Psoas muscle (tissue), 8 donors: ENCODE measurements around the gene C2orf72. TPM values are rescaled to one million over a fixed set of nuclear protein-coding genes. Genes with fewer than 3 reads are reported as not detected.

Experiments used
- ATAC-seq, 4 donors: fragments of 200-7000 bp; cut with Tn5 transposase; one replicate each; pipeline ENCODE4 v1.9.1; 2020; ENCODE audit warnings: moderate library complexity in 3 of 4, mild to moderate bottlenecking in 2 of 4
- DNase-seq, 2 donors: peaks; one replicate each; pipeline ENCODE4 v3.0.0-alpha.2; 2020
- H3K27ac ChIP-seq: fragments of 200-600 bp; one replicate; pipeline ENCODE4 v1.8.0; 2022
- H3K27me3 ChIP-seq, 3 donors: fragments of 200-600 bp in 1 of 3; one replicate each; pipeline versions ENCODE4 v1.6.1 to v1.8.0; 2013 to 2022; ENCODE audit warnings: low read length in 2 of 3, mild to moderate bottlenecking in 2 of 3, moderate library complexity in 1 of 3; ENCODE audit not compliant: insufficient read depth in 3 of 3
- H3K36me3 ChIP-seq, 2 donors: fragments of 200-600 bp in 1 of 2; one replicate each; pipeline versions ENCODE4 v1.6.1 to v1.8.0; 2013 to 2022; ENCODE audit warnings: low read depth in 1 of 2, mild to moderate bottlenecking in 1 of 2, moderate library complexity in 1 of 2; ENCODE audit not compliant: insufficient read depth in 1 of 2
- H3K4me1 ChIP-seq: fragments of 200-600 bp; one replicate; pipeline ENCODE4 v1.8.0; 2022
- H3K4me3 ChIP-seq: fragments of 200-600 bp; one replicate; pipeline ENCODE4 v1.8.0; 2022; ENCODE audit warnings: mild to moderate bottlenecking
- H3K9me3 ChIP-seq: fragments of 200-600 bp; one replicate; pipeline ENCODE4 v1.8.0; 2022
- CTCF ChIP-seq: fragments of 200-600 bp; IDR thresholded peaks from one replicate; pipeline ENCODE4 v1.8.0; 2022; ENCODE audit warnings: antibody characterized with exemption
- WGBS, 3 donors: extraction: QIAGEN DNeasy Blood & Tissue Kit; methylation state at CpG; one replicate each; pipeline versions ENCODE4 v1.1.6 to v1.1.7; 2013; 5-methylcytosine and 5-hydroxymethylcytosine counted together
- intact Hi-C, 2 donors: fragments of 100-400 bp; cut with DNase I; formaldehyde crosslinking; loops; one replicate each; pipeline versions ENCODE4 v1.11.0 to v1.14.2; 2022
- polyA plus RNA-seq, 3 donors: library from polyadenylated mRNA; stranded (reverse); fragments of 200-250 nt; gene quantifications; one replicate each; pipeline ENCODE4 v1.2.3, GENCODE V29; 2013
- total RNA-seq, 4 donors: library from RNA; stranded (reverse); fragmentation: NEBNext Ultra II Directional in 2 of 4; extraction: Animal tissue kit (Norgen Biotek cat#: 25700) in 2 of 4; gene quantifications; one replicate each; pipeline versions ENCODE4 v1.2.1 to v1.2.4, GENCODE V29; 2021 to 2023
- donor health status: healthy with polysubstance abuse.
- donor health status: DM: no; HTN: no; CAD: no; lungs with moderate emphysema.
- donor health status: Bipolar disorder and iron deficiency.
- donor health status: healthy.
- donor health status: DM: yes; HTN: yes; CAD: no.
- donor health status: DM: no; HTN: no; CAD: no.
- donor health status: DM: no; HTN: no; CAD: no.
- donor health status: DM: yes; HTN: yes; CAD: no.

Gene C2orf72
- total and polyA plus RNA-seq, 7 donors: 0.03 to 0.12 (median 0.05) TPM; not detected in 4

- Histone ChIP-seq H3K4me3 (no peak overlapping the region), H3K27me3 (peaks cover 0 to 16% (median 5%) of the 10 kb centered on the region in 3 donors), H3K9me3 (no peaks in the 10 kb centered on the region), H3K4me1 (no peaks in the 10 kb centered on the region), H3K27ac (no peak overlapping the region), H3K36me3 (no peaks in the 10 kb centered on the region)
- no peak for DNase-seq
- intact Hi-C loops: no loop called here
- no peak for TF ChIP-seq CTCF
- no peak for ATAC-seq
- 41 to 55% (median 52%) methylated on average over 2 of the region's 2 CpGs for WGBS, 3 donors
Measured at GRCh38 chr2:231011526-231011925, 25.8 kb upstream of the C2orf72 start.

- no peaks in the 10 kb centered on the region for H3K9me3 ChIP-seq
- no peaks in the 10 kb centered on the region for H3K36me3 ChIP-seq
- peaks cover 0 to 19% (median 5%) of the 10 kb centered on the region in 3 donors for H3K27me3 ChIP-seq
Measured at GRCh38 chr2:231012463-231012862, 24.9 kb upstream of the C2orf72 start.

GRCh38 chr2:231013820-231014219 is 23.5 kb upstream of the C2orf72 start:
- intact Hi-C loops: no loop called here
- peaks cover 0 to 14% (median 5%) of the 10 kb centered on the region in 3 donors for H3K27me3 ChIP-seq
- H3K9me3 ChIP-seq: no peaks in the 10 kb centered on the region
- 9 to 28% (median 15%) methylated on average over 3 of the region's 3 CpGs for WGBS, 3 donors
- no peak overlapping the region for H3K27ac ChIP-seq
- DNase-seq: no peak
- no peaks in the 10 kb centered on the region for H3K4me1 ChIP-seq
- H3K4me3 ChIP-seq: no peak overlapping the region
- H3K36me3 ChIP-seq: no peaks in the 10 kb centered on the region
- TF ChIP-seq CTCF: no peak
- no peak for ATAC-seq

More at GRCh38 chr2:231012463-231012862, 24.9 kb upstream of the C2orf72 start:
- Histone ChIP-seq H3K4me3 (no peak overlapping the region), H3K27ac (no peak overlapping the region), H3K4me1 (no peaks in the 10 kb centered on the region)
- intact Hi-C loops: no loop called here
- DNase-seq (no peak), ATAC-seq (no peak)
- no peak for TF ChIP-seq CTCF
- 68 to 69% (median 69%) methylated on average over 3 of the region's 3 CpGs for WGBS, 3 donors

- Histone ChIP-seq H3K4me3 (no peak overlapping the region), H3K4me1 (no peaks in the 10 kb centered on the region), H3K9me3 (no peaks in the 10 kb centered on the region), H3K36me3 (no peaks in the 10 kb centered on the region), H3K27ac (no peak overlapping the region), H3K27me3 (peaks cover 0 to 7% (median 5%) of the 10 kb centered on the region in 3 donors)
- no peak for TF ChIP-seq CTCF
- no peak for ATAC-seq
- 61 to 72% (median 62%) methylated on average over 7 of the region's 7 CpGs for WGBS, 3 donors
- no peak for DNase-seq
- intact Hi-C loops: no loop called here
Measured at GRCh38 chr2:231015478-231015877, 21.8 kb upstream of the C2orf72 start.

GRCh38 chr2:231015926-231016325 is 21.4 kb upstream of the C2orf72 start:
- ATAC-seq (no peak), DNase-seq (no peak)
- 78 to 89% (median 79%) methylated on average over 3 of the region's 3 CpGs for WGBS, 3 donors
- Histone ChIP-seq H3K36me3 (no peaks in the 10 kb centered on the region), H3K27ac (no peak overlapping the region), H3K4me3 (no peak overlapping the region), H3K27me3 (peaks cover 3 to 5% (median 4%) of the 10 kb centered on the region in 3 donors), H3K4me1 (no peaks in the 10 kb centered on the region), H3K9me3 (no peaks in the 10 kb centered on the region)
- intact Hi-C loops: no loop called here
- TF ChIP-seq CTCF: no peak
